Measurements from ENCODE around the gene PTPRK.

The PTPRK gene

GRCh38 chr6:128242765-128243403, 277.5 kb downstream of the PTPRK start:
- in situ Hi-C loops (cut with MboI; ENCODE audit: low pct_unique_long_range_greater_than_20kb, low sequenced_read_pairs), result no loop called here
- no peak for DNase-seq

DNA sequence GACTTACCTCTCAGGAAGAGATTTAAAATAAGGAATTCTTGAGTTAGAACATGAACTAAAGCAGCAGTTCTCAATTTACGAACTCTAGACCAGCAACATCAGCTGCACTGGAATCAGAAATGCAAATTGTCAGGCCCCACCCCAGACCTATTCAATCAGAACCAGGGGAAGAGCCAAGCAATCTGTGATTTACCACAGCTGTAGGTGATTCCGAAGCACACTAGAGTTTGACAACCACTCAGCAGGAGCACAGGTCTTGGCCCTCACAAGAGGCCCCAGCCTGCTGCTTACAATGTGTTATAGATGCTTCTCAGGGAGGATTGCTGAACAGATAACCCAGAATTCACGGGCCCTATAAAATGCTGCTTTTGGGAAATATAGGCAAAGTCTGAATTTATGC, 279.2 kb downstream of the PTPRK start:
- DNase-seq, result no peak
- in situ Hi-C loops (cut with MboI; ENCODE audit: low pct_unique_long_range_greater_than_20kb, low sequenced_read_pairs), result no loop called here

DNA sequence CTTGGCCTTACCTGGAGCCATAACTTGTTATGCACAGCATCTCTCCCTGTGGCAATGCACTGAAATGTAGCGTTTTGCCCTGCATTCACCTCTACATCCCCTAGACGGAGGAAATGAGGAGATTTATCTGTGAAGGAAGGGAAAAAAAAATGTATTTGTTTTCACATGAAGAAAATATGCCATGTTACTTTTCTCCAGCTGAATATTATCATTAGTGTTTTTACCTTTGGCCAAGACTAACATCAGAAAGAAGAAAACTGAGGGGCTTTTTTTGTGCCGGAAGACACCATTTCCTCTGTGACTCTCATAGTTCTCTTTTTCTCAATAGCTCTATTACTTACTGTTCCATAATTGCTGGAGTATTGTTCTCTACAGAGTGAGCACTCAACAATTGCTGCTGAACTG, 280.4 kb downstream of the PTPRK start:
- in situ Hi-C loops (cut with MboI; ENCODE audit: low pct_unique_long_range_greater_than_20kb, low sequenced_read_pairs), result no loop called here
- DNase-seq, result peak; percentile 45

DNA sequence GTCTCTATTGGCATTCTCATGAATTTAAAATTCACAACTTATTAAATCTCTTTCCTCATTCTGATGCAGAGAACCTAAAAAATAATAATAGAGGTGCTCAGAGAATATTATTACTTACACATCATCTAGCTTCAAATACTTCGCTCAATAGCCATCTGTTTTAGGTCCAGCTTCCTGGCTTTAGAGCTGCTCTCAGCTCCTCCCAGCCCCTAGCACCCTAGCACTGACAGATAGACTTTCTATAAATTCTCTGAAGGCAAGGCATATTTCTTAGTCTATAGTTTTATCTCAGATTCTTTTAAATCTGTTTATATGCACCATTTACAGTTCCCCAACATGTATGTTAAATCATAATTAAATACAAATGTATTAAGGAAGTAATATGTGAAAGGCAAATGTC, 281.3 kb downstream of the PTPRK start:
- DNase-seq, result no peak
- in situ Hi-C loops (cut with MboI; ENCODE audit: low pct_unique_long_range_greater_than_20kb, low sequenced_read_pairs), result no loop called here

- DNase-seq, result no peak
- in situ Hi-C loops (cut with MboI; ENCODE audit: low pct_unique_long_range_greater_than_20kb, low sequenced_read_pairs), result no loop called here
These were observed 282.2 kb downstream of the PTPRK start for GRCh38 chr6:128238225-128238624.

DNA sequence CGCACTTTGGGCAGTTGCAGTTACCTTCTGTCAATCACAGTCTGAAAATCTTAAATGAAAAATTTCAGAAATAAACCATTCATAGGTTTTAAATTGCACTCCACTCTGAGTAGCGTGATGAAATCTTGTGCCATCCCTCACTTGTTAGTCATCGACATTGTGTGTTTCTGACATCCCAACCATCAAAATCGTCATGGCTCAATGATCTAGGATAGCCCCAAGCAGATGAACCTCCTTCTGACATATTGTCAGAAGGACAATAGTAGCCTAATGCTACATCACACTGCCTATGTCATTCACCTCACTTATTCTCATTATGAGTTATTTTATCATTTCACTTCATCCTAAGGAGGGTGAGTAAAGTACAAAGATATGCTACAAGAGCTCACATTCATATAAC, 284.8 kb downstream of the PTPRK start:
- in situ Hi-C loops (cut with MboI; ENCODE audit: low pct_unique_long_range_greater_than_20kb, low sequenced_read_pairs), result no loop called here
- no peak for DNase-seq

DNA sequence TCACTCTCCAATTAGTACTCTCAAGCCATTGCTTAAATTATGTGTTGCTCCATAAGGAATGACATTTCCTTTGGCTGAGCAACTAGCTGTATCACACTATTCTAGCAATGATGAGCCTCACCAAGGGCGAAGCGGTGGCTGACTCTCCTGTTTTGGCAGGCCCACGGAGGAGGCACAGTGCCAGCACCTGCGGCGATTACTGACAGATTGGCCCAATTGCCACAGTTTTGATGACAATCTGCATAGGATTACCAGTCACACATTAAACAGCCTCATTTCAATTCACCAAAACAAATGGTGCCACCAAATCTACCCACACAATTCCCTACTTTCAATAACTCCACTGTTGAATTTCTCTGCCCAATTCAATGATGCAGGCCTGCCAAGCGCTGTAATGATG, 286.9 kb downstream of the PTPRK start:
- DNase-seq, result no peak
- in situ Hi-C loops (cut with MboI; ENCODE audit: low pct_unique_long_range_greater_than_20kb, low sequenced_read_pairs), result no loop called here

- no peak for DNase-seq
- in situ Hi-C loops (cut with MboI; ENCODE audit: low pct_unique_long_range_greater_than_20kb, low sequenced_read_pairs), result no loop called here
These were observed 290.0 kb downstream of the PTPRK start for GRCh38 chr6:128230267-128230989.

DNA sequence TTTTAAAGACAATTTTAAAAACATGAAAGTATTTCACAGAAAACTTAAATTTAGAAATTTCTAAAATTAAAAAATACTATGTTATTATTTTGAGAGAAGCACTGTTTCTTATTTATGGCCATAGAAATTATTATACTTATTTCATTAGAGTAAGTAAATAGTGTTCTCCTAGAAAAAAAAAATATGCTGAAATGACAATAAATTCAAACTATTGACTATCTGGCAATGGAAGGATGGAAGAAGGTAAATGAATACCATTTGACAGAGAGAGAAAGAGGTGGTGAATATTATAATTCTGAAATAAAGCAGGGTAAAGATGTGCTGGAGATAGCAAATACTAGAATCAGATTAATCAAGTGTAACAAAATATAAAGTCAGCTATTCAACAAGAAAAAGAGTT, 294.8 kb downstream of the PTPRK start:
- in situ Hi-C loops (cut with MboI; ENCODE audit: low pct_unique_long_range_greater_than_20kb, low sequenced_read_pairs), result no loop called here
- DNase-seq, result no peak

- in situ Hi-C loops (cut with MboI; ENCODE audit: low pct_unique_long_range_greater_than_20kb, low sequenced_read_pairs), result no loop called here
- no peak for DNase-seq
These were observed 303.5 kb downstream of the PTPRK start for GRCh38 chr6:128216917-128217316.

- in situ Hi-C loops (cut with MboI; ENCODE audit: low pct_unique_long_range_greater_than_20kb, low sequenced_read_pairs), result no loop called here
- DNase-seq, result peak; percentile 8
These were observed 310.6 kb downstream of the PTPRK start for GRCh38 chr6:128209771-128210170.

DNA sequence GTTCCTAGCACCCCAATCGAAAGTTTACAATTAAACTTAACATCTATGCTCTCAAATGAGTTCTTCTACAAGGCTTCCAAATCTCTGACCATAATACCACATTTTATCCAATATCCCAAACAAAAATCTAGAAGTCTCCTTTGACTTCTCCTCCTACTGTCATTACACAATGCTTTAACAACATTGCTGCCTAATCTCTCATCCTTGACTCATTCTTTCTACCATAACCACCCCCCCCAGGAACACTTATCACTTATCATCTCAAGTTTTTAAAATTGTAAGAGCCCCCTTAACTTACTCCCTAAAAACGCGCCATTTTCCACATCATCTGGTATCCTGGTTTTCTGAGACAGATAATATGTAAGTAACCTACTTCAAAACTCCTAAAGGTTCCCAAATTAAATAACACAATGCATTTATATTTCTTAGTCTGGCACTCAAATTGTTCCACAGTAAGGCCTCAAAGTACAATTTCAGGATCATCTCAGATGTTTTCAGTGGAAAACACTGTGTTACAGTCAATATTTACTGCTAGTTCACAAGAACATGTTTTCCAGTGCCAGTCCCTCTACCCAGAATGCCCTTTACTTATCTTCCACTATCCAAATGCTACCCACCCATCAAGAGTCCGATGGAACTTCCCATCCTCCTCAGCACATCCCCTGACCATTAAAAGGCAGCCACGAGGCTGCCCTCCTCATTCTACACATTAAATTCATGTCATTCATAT, 311.4 kb downstream of the PTPRK start:
- in situ Hi-C loops (cut with MboI; ENCODE audit: low pct_unique_long_range_greater_than_20kb, low sequenced_read_pairs), result no loop called here
- no peak for DNase-seq

- in situ Hi-C loops (cut with MboI; ENCODE audit: low pct_unique_long_range_greater_than_20kb, low sequenced_read_pairs), result no loop called here
- no peak for DNase-seq
These were observed 312.3 kb downstream of the PTPRK start for GRCh38 chr6:128208078-128208477.

DNA sequence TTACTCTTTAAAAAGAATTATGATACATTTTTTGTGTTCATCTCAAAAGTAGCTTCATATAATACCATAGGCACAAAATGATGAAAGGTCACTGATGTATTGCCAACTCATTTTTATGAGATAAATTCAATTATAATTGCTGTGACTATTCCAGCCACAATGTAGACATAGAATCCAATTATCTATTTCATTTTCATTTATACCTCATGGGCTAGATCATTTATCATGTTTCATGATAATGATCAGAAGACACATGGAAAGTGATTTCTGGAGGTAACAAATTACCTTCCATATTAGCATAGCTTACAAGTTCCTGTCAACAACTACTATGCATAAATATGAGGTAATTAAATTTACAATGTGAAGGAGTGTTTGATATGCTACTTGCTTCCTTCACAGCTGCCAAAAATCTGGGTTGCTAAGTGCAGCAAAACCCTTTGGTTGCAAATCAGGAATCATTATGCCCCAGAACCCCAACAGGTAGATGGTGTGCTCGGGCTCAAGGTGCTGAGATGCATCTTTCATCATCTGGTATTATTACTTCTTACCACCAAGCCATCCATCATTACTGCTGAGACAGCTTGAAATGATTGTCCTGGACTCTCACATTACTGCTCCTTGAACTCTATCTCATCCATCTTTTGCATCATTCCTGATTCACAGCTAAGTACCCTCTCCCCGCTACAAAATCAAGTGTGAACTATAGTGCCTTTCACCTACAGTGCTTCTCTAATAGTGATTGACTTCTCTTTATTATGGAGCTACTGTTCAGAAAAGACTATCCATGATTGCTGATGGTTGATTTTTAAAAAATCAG, 313.6 kb downstream of the PTPRK start:
- DNase-seq, result no peak
- in situ Hi-C loops (cut with MboI; ENCODE audit: low pct_unique_long_range_greater_than_20kb, low sequenced_read_pairs), result no loop called here

- in situ Hi-C loops (cut with MboI; ENCODE audit: low pct_unique_long_range_greater_than_20kb, low sequenced_read_pairs), result no loop called here
These were observed 315.8 kb downstream of the PTPRK start for GRCh38 chr6:128204616-128205015.

GRCh38 chr6:128202169-128202765, 318.1 kb downstream of the PTPRK start:
- in situ Hi-C loops (cut with MboI; ENCODE audit: low pct_unique_long_range_greater_than_20kb, low sequenced_read_pairs), result no loop called here
- DNase-seq, result no peak

More at GRCh38 chr6:128204616-128205015, 315.8 kb downstream of the PTPRK start:
- DNase-seq, result no peak

DNA sequence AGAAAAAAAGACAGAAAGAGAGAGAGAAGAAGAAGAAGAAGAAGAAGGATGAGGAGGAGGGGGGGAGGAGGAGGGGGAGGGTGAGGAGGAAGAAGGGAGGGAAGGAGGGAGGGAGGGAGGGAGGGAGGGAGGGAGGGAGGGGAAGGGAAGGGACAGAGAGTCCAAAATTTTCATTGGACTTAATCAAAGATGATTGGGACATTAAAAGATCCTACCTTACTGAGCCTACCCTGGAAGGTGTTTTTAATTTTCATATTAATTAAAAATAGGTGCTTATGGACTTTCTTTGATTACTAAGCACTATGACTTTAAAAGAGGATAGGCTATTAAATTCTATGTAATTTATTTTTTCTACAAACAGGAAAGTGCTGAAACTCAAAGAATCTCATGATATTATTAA, 319.6 kb downstream of the PTPRK start:
- DNase-seq, result no peak
- in situ Hi-C loops (cut with MboI; ENCODE audit: low pct_unique_long_range_greater_than_20kb, low sequenced_read_pairs), result no loop called here

- in situ Hi-C loops (cut with MboI; ENCODE audit: low pct_unique_long_range_greater_than_20kb, low sequenced_read_pairs), result no loop called here
- no peak for DNase-seq
These were observed 320.9 kb downstream of the PTPRK start for GRCh38 chr6:128199461-128199860.

DNA sequence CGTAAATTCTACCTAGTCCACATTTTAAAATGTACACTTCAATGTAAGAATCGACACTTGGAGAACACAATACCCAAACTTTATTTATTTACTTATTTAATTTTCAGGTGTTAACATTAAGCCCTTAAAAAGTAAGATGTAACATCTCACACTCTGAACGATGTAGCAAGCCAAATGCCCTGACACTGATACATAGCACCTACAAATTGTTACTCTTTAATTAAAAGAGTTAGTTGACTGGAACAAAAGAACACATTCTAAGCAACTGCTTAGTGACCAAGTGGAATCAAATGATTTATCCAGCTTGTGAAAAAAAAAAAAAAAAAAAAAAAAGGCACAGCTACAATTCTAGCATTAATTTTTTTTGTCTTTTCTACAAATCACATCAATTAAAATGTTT, 327.4 kb downstream of the PTPRK start:
- DNase-seq, result no peak
- in situ Hi-C loops (cut with MboI; ENCODE audit: low pct_unique_long_range_greater_than_20kb, low sequenced_read_pairs), result no loop called here

Measured in KBM-7 (cell line).